Globus pallidus (tissue), 1 donor: ENCODE data around the gene PILRB.

Experiments used
- DNase-seq: peaks from one replicate; pipeline ENCODE4 v3.0.0-alpha.2; 2015; ENCODE audit warnings: low spot score

PILRB gene

GRCh38 chr7:100407285-100408180 lies 49.6 kb downstream of the PILRB start:
- DNase-seq, result no peak

- DNase-seq, result no peak
Observed at GRCh38 chr7:100411101-100411500, 53.2 kb downstream of the PILRB start.

GRCh38 chr7:100413346-100413745 lies 55.4 kb downstream of the PILRB start:
- no peak for DNase-seq

GRCh38 chr7:100413889-100414288 lies 56.0 kb downstream of the PILRB start:
- DNase-seq, result no peak

- no peak for DNase-seq
Observed at GRCh38 chr7:100415448-100415847, 57.5 kb downstream of the PILRB start.
